GF-D8 (cell line): Measurements from ENCODE around the gene HIPK1.
"Not testable (repeated sequence)": the region's sequence is repeated elsewhere in the genome, so short reads cannot be mapped to it uniquely, and the experiment has no call there.

Source experiments
- DNase-seq: peaks from one replicate; lab custom pipeline; 2025; lab: John Stamatoyannopoulos, UW

The HIPK1 gene

DNA sequence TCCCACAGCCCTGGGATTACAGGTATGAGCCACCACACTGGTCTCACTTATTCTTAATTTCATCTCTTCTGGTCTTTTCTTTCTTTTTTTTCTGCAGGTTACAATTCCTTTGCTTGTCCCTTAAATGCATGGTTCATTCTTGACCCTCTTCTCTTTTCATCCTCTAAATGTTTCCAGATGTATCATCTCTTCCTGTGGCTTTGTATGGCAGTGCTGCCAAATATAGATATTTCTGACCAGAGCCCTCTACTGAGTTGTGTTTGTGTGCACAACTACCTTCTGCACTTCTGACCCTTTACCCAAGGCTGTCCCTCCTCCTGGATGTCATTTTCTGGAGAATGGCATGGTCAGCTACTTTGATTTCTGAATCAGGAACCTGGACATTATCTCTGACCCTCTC lies 82.7 kb downstream of the HIPK1 start:
- DNase-seq = no peak

DNA sequence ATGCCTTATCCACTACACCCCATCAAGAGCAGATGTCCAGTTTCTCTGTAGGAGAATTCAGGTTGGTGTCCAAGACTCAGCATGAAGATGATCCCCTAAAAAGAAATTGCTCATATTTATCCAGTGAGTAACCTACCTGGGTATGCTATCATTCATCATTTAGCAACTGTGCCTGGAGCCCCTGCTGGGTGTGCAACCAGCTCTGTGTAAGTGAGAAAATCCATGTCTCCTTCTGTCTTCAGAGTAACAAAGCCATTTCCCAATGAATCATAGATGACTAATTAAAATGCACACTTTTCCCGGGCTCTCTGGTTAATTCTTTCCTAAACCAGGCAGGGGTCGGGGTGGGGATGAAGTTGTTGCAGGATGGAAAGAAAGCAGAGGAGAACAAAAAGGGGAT lies 86.0 kb downstream of the HIPK1 start:
- DNase-seq = no peak

DNA sequence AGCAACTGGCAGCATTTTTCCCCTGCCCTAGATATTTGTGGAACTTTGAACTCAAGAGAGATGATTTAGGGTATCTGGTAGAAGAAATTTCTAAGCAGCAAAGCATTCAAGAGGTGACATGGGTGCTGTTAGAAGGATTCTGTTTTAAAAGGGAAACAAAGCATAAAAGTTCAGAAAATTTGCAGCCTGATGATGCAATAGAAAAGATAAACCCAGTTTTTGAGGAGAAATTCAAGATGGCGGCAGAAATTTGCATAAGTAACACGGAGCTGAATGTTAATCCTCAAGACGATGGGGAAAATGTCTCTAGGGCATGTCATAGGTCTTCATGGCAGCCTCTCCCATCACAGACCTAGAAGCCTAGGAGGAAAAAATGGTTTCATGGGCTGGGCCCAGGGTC lies 90.6 kb downstream of the HIPK1 start:
- DNase-seq = not testable (repeated sequence)

DNA sequence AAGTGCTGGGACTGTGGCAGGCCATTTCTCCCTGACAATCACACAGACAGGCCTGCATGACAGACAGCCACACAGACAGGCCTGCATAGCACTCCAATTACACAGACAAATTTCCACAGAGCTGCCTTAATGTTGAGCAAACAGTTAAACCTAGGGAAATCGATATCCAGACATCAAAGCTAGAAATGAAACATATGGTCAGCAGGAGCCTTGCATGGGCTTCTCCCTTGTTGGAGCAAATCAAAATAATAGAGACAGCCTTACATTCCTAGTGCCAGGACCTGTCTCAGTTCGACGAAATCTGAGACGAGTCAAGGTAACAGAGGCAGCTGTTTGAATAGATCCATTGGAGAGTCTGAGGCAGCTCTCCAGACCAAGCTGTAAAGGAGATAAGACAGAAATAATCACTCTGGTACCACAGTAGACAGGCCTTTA lies 92.6 kb downstream of the HIPK1 start:
- DNase-seq = no peak

- DNase-seq = no peak
Measured at GRCh38 chr1:114022877-114023276, 93.8 kb downstream of the HIPK1 start.

DNA sequence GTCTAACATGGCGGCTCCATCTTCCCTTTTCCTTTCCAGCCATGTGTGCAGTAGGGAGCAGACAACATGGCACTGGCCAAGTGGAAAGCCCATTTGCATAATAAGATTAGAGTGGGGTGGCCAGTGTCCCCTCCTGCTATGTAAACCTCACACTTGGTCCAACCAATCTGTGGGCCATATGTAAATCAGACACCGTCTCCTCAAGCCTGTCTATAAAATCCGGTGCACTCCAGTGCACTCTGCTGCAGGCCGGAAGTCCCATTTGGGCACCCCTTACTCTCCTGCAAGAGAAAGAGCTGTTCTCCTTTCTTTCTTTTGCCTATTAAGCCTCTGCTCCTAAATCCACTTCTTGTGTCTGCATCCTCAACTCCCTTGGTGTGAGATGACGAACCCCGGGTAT lies 94.3 kb downstream of the HIPK1 start:
- DNase-seq = no peak

- DNase-seq = no peak
Measured at GRCh38 chr1:114024049-114024448, 94.9 kb downstream of the HIPK1 start.

DNA sequence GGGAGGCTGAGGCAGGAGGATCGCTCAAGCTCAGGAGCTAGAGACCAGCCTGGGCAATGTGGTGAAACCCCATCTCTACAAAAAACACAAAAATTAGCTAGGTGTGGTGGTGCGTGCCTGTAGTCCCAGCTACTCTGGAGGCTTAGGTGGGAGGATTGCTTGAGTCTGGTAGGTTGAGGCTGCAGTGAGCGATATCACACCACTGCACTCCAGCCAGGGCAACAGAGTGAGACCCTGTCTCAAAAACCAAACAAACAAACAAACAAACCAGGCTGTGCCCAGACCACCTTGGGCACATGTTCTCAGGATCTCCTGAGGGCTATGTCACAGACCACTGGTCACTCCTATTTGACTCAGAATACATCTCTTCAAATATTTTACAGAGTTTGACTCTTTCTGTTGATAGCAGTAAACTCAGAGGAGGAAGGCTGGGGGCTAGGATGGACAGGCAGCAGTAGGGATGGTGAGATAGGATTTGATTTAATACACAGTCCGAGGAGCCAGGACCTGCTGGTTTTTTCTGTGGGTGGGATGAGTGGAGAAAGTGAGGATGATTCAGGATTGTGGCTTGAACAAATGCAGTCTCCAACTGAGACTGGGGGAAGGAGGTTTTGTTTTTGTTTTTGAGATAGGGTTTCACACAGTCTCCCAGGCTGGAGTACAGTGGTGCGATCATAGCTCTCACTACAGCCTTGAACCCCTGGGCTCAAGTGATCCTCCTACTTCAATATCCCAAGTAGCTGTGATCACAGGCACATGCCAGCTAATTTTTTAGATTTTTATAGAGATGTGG lies 96.7 kb downstream of the HIPK1 start:
- no peak for DNase-seq

DNA sequence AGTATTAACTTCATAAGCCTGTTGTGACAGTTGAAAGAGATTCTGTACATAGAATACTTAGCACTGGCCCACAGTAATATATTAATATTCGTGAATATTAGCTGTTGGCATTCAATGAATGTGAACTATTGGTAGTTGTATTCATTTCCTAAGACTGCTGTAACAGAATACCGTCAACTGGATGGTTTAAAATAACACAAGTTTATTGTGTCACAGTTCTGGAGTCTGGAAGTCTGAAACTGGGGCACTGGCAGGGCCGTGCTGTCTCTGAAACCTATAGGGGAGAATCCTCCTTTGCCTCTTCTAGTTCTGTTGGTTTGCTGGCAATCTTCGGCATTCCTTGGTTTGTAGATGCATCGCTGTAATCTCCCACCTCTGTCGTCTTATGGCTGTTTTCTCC lies 97.7 kb downstream of the HIPK1 start:
- no peak for DNase-seq
